Prostate gland (tissue), 2 donors: ENCODE measurements around the gene IP6K2. TPM values are rescaled to one million over a fixed set of nuclear protein-coding genes. Genes with fewer than 3 reads are reported as not detected.

ENCODE experiments used
- DNase-seq: peaks from one replicate; pipeline ENCODE4 v3.0.0-alpha.2; 2019; ENCODE audit warnings: low spot score
- H3K27ac ChIP-seq, 2 donors: fragments of 200-600 bp; sonication (generic); 2 replicates each; pipeline ENCODE4 v1.5.1; 2017 to 2019
- H3K27me3 ChIP-seq: fragments of 200-600 bp; sonication (generic); replicated peaks from 2 replicates; pipeline ENCODE4 v1.5.1; 2019; ENCODE audit not compliant: insufficient read depth
- H3K36me3 ChIP-seq, 2 donors: fragments of 200-600 bp; sonication (generic); 1 replicate in 1 of 2; 2 replicates in 1 of 2; pipeline versions ENCODE4 v1.5.1 to v1.8.1; 2017 to 2019
- H3K4me1 ChIP-seq: fragments of 200-600 bp; sonication (generic); replicated peaks from 2 replicates; pipeline ENCODE4 v1.5.1; 2019
- H3K4me3 ChIP-seq, 2 donors: fragments of 200-600 bp; sonication (generic); 2 replicates each; pipeline ENCODE4 v1.5.1; 2017 to 2019
- H3K9me3 ChIP-seq: fragments of 200-600 bp; sonication (generic); 2 replicates; pipeline ENCODE4 v1.5.1; 2017
- POLR2A ChIP-seq: fragments of 450-650 bp; IDR thresholded peaks from one replicate; pipeline ENCODE4 v1.6.1; 2016; ENCODE audit warnings: antibody characterized with exemption, mild to moderate bottlenecking
- POLR2AphosphoS5 ChIP-seq: sonication (generic); formaldehyde crosslinking; IDR thresholded peaks from one replicate; pipeline ENCODE4 v1.6.1; 2017; ENCODE audit warnings: antibody characterized with exemption
- WGBS: methylation state at CpG from one replicate; pipeline ENCODE4 v1.1.5; 2018; 5-methylcytosine and 5-hydroxymethylcytosine counted together
- intact Hi-C: fragments of 100-400 bp; cut with DNase I; formaldehyde crosslinking; loops from one replicate; pipeline ENCODE4 v1.14.2; 2022
- total RNA-seq, 2 donors: library from RNA; depleted of rRNA; stranded (reverse); fragments of >200 nt; gene quantifications; one replicate each; pipeline ENCODE4 v1.1.0, GENCODE V29; 2016
- TF ChIP-seq, protein P1 (sequence below), 4 experiments: fragments of 200-600 bp in 2 of 4; fragments of 450-650 bp in 2 of 4; sonication (generic) in 2 of 4; IDR thresholded peaks; 1 replicate in 3 of 4; 2 replicates in 1 of 4; pipeline ENCODE4 v1.5.1; 2016 to 2019; ENCODE audit warnings: antibody characterized with exemption in 4 of 4, mild to moderate bottlenecking in 2 of 4, moderate library complexity in 2 of 4

Gene IP6K2
- total RNA-seq, 2 donors from 2014 or later = 112 to 165 TPM

DNA sequence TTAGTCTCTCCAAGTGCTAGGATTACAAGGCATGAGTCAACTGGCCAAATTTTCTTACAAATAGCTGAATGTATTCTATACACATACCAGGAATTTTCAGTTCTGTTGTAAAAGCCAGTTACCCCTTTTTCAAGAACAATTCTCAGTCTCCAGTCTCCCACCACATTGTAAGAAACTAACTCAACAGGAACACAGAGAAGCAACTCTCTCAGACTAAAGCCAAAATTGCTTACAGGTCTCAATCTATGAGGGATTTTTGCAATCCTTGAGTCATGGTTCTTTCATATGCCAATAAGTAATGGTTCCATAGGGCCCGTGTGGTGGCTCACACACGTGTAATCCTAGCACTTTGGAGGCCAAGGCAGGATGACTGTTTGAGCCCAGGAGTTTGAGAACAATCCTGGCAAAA is 8.5 kb downstream of the IP6K2 start:
- H3K27ac ChIP-seq = peak overlapping the region in 1 of 2 donors; percentile 38

DNA sequence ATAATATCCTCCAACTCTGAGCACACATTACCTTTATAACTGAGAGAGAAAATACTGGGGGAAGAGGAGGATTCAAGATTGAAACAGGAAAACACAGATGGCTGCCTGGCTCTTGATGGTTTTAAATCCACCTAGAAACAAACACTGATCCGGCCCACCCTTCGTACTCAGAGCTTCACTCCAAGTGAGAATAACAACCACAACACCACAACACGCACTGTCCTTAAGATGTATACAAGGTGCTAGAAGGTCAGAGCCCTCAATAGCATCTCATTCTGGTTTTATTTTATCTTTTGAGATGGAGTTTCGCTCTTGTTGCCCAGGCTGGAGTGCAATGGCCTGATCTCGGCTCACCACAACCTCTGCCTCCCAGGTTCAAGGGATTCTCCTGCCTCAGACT is 9.9 kb downstream of the IP6K2 start:
- no peak overlapping the region for H3K4me3 ChIP-seq
- 68% methylated on average over 5 of the region's 5 CpGs for WGBS
- H3K27me3 ChIP-seq = no peaks in the 10 kb centered on the region
- H3K27ac ChIP-seq = no peak overlapping the region
- no peak for TF ChIP-seq POLR2A
- H3K4me1 ChIP-seq = no peaks in the 10 kb centered on the region
- no peaks in the 10 kb centered on the region for H3K36me3 ChIP-seq
- intact Hi-C loops = no loop called here
- DNase-seq = no peak
- H3K9me3 ChIP-seq = no peaks in the 10 kb centered on the region

More for the DNA sequence above, 8.5 kb downstream of the IP6K2 start:
- intact Hi-C loops = no loop called here
- Histone ChIP-seq H3K4me1 (peaks cover 5% of the 10 kb centered on the region), H3K4me3 (no peak overlapping the region), H3K27me3 (no peaks in the 10 kb centered on the region), H3K36me3 (no peaks in the 10 kb centered on the region), H3K9me3 (no peaks in the 10 kb centered on the region)
- no peak for DNase-seq
- TF ChIP-seq, protein P1, sequence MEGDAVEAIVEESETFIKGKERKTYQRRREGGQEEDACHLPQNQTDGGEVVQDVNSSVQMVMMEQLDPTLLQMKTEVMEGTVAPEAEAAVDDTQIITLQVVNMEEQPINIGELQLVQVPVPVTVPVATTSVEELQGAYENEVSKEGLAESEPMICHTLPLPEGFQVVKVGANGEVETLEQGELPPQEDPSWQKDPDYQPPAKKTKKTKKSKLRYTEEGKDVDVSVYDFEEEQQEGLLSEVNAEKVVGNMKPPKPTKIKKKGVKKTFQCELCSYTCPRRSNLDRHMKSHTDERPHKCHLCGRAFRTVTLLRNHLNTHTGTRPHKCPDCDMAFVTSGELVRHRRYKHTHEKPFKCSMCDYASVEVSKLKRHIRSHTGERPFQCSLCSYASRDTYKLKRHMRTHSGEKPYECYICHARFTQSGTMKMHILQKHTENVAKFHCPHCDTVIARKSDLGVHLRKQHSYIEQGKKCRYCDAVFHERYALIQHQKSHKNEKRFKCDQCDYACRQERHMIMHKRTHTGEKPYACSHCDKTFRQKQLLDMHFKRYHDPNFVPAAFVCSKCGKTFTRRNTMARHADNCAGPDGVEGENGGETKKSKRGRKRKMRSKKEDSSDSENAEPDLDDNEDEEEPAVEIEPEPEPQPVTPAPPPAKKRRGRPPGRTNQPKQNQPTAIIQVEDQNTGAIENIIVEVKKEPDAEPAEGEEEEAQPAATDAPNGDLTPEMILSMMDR (IDR thresholded peaks at IDR 0.05) = no peak
- no peak for TF ChIP-seq POLR2A
- no peak for TF ChIP-seq POLR2AphosphoS5
- 21% methylated on average over 2 of the region's 2 CpGs for WGBS

DNA sequence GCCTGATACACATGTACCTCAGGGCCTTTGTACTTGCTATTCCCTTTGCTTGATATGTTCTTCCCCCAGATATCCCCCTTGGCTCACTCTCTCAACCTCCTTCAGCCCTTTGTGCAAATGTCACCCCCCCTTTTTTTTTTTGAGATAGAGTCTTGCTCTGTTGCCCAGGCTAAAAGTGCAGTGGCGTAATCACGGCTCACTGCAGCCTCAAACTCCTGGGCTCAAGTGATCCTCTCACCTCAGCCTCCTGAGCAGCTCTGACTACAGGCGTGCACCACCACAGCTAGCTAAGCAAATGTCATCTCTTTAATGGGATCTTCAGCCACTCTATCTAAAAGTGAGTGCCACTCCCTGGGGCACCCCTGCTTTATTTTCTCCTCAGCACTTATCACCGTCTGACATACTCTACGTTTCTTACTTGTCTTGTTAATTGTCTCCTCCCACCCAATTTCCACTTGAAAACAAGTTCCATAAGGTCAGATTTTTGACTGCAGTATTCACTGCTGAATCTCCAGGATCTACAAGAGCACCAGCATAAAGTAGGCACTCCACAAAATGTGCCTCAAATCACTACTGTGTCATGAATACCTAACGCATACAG is 14.6 kb downstream of the IP6K2 start:
- TF ChIP-seq, protein P1 (IDR thresholded peaks at IDR 0.05) = no peak
- H3K4me3 ChIP-seq = no peak overlapping the region
- no peak overlapping the region for H3K27ac ChIP-seq
- no peaks in the 10 kb centered on the region for H3K4me1 ChIP-seq
- H3K9me3 ChIP-seq = no peaks in the 10 kb centered on the region
- H3K27me3 ChIP-seq = no peaks in the 10 kb centered on the region
- DNase-seq = no peak
- no peaks in the 10 kb centered on the region for H3K36me3 ChIP-seq
- intact Hi-C loops = no loop called here
- 83% methylated on average over 6 of the region's 6 CpGs for WGBS

DNA sequence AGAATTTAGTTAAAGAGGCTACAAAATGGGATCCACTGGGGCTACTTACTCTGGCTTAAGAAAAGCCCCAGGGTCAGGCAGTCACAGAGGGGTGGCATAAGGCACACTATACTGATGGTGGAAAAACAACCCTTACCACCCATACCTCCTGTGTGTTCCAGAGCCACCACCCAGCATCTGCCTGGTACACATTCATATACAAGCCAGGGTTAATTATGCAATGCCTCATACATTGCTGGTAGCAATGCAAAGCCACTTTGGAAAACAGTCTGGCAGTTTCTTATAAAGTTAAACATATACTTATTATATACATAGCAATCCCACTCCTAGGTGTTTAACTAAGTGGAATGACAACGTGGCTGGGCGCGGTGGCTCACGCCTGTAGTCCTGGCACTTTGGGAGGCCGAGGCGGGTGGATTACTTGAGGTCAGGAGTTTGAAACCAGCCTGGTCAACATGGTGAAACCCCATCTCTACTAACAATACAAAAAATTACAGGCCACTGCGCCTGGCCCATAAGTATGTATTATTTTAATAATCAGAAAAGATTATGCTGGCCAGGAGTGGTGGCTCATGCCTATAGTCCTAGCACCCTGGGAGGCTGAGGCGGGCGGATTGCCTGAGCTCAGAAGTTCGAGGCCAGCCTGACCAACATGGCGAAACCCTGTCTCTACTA is 16.2 kb downstream of the IP6K2 start:
- Histone ChIP-seq H3K9me3 (no peaks in the 10 kb centered on the region), H3K4me1 (peaks cover 4% of the 10 kb centered on the region), H3K4me3 (no peak overlapping the region), H3K27me3 (no peaks in the 10 kb centered on the region), H3K27ac (no peak overlapping the region), H3K36me3 (no peaks in the 10 kb centered on the region)
- no peak for DNase-seq
- TF ChIP-seq POLR2AphosphoS5 (no peak), POLR2A (no peak)
- TF ChIP-seq, protein P1 (IDR thresholded peaks at IDR 0.05) = no peak
- intact Hi-C loops = no loop called here
- 89% methylated on average over 11 of the region's 11 CpGs for WGBS

DNA sequence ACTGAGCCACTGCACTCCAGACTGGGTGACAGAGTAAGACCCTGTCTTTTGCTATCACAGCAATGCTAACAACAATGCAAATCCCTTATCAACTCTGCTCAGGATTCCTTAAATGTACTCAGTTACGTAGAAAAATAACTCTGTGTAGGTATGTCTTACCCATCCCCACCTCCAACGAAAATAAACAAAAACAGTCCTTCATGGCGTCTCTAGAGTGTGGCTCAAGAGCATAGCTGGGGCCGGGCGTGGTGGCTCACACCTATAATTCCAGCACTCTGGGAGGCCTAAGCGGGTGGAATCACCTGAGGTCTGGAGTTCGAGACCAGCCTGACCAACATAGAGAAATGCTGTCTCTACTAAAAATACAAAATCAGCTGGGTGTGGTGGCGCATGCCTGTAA is 18.1 kb downstream of the IP6K2 start:
- no peaks in the 10 kb centered on the region for H3K27me3 ChIP-seq
- H3K4me3 ChIP-seq = no peak overlapping the region
- H3K36me3 ChIP-seq = no peaks in the 10 kb centered on the region
- H3K4me1 ChIP-seq = peaks cover 5% of the 10 kb centered on the region
- no peak overlapping the region for H3K27ac ChIP-seq
- intact Hi-C loops = no loop called here
- TF ChIP-seq, protein P1 (IDR thresholded peaks at IDR 0.05) = no peak
- TF ChIP-seq POLR2AphosphoS5 (no peak), POLR2A (no peak)
- 91% methylated on average over 8 of the region's 8 CpGs for WGBS
- no peak for DNase-seq
- H3K9me3 ChIP-seq = no peaks in the 10 kb centered on the region
